GM21529 (cell line): ENCODE measurements around the gene ASPHD1.
"Not testable (repeated sequence)": the region's sequence is repeated elsewhere in the genome, so short reads cannot be mapped to it uniquely, and the experiment has no call there.

Source experiments
- ATAC-seq: cut with Tn5 transposase; IDR thresholded peaks from one replicate; pipeline ENCODE4 v1.9.1; 2021; ENCODE audit not compliant: unreplicated experiment

The ASPHD1 gene

GRCh38 chr16:29906520-29907244, 6.4 kb downstream of the ASPHD1 start:
- no peak for ATAC-seq

DNA sequence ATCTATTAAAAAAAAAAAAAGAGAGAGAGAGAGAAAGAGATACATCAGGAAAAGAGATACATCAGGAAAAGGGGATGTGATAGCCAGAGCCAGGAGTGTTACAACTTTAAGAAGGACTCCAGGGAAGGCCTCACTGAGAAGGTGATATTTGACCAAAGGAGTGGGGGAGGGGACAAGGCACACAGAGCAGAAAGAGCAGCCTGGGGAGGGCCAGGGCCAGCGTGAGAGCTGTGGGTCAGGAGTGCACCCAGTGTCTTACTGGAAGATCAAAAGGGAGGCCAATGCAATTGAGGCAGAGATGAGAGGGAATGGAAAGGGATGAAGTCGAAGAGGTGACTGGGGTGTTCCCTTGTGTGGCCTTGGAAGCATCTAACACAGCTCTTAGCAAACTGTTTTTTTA, 7.7 kb downstream of the ASPHD1 start:
- no peak for ATAC-seq

GRCh38 chr16:29908719-29909220, 8.5 kb downstream of the ASPHD1 start:
- no peak for ATAC-seq

- ATAC-seq: no peak
These were observed 9.1 kb downstream of the ASPHD1 start for GRCh38 chr16:29909391-29909790.

DNA sequence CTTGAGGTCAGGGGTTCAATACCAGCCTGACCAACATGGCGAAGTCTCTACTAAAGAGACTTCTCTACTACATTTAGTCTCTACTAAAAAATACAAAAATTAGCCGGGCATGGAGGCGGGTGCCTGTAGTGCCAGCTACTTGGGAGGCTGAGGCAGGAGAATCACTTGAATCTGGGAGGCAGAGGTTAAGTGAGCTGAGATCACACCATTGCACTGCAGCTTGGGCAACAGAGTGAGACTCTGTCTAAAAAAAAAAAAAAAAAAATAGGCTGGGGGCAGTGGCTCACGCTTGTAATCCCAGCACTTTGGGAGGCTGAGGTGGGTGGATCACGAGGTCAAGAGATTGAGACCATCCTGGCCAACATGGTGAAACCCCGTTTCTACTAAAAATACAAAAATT, 9.6 kb downstream of the ASPHD1 start:
- not testable (repeated sequence) for ATAC-seq

DNA sequence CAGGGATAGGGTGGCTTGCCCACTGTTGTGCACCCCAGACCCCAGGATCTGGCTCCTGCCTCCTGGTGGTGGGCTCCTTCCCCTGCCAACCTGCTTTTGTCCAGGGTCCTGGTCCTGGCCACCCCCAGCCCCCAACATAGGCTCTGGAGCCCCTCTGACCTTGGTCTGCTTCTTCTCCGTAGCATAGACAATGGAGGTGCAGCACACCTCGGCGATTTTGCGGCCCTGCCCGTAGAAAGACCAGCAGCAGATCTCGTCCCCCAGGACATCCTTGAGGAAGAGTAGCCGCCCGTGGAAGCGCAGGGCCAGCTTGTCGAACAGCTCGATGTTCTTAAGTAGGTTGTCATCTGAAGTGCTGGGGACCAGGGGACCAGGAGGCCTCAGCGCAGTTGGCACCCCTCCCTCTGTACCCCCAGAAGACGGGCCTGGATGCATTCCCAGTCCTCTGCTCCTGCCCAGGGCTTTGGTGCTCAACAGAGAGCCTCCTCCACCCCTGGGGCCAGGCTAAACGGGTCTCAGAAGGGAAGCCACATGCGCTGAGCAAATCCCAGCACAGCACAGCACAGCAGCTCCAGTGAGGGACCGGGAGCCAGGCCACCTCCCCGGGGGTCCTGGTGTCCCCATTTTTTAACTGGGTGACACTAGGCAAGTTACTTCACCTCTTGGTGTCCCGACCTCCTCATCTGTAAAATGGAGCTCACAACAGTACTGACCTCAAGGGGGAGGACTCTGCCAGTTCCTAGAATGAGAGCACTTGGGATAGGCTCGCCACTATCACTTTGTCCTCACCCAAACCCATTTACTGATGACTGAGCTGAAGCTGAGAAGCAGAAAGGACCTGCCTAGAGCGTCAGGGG, 10.8 kb downstream of the ASPHD1 start:
- ATAC-seq: no peak

DNA sequence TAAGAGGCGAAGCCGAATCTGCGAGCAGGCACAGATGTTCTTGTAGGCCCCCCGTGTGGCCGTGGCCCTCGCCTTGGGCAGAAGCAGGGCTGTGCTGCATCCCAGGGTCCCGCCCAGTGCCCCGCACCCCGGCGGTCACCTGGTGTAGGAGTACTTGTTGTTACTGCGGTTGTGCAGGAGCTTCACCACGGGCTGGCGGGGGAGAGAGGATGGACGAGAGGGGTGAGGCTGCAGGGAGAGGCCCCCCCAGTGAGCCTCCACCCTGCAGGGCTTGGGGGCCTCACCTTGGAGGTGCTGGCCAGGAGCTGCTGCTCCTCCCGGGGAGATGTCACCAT, 11.4 kb downstream of the ASPHD1 start:
- no peak for ATAC-seq

GRCh38 chr16:29912087-29912486, 11.8 kb downstream of the ASPHD1 start:
- ATAC-seq: no peak

DNA sequence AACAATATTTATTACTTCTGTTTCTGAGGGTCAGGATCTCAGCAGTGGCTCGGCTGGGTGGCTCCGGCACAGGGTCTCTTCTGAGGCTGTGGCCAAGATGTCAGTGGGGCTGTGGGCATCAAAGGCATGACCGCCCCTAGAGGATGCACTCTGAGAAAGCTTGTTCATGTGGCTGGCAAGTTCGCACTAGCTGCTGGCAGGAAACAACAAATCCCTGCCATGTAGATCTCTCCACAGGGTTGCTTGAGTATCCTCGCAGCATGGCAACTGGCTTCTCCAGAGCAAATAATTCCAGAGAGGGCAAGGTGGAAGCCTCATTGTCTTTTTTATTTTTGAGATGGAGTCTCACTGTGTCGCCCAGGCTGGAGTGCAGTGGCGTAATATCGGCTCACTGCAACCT, 13.2 kb downstream of the ASPHD1 start:
- no peak for ATAC-seq

DNA sequence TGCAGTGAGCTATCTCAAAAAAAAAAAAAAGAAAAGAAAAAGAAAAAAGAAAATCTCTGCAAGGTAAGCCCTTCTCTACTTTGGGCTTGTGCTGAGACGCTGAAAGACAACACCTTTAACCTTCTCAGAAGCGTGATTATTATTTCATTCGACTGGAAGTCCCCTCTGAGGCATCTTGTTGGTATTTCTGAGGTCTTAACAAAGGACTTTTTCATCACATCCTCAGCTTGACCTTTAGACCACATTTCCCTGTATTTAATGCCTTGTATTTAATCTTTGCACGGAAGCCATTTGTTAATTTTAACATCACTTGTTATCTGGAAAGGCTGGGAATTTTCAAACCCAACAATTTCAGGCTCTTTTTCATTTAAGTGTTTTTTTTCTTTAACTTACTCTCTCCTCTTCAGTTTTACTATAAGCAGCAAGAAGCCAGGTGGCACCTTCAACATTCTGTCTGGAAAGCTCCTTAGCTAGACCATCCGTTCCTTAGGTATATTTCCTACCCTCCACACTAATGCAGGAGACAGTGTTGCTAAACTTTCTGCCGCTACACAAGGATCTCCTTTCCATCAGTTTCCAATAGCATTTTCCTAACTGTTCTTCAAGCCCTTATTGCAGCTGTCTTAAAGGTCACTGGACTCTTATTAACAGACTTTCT, 15.4 kb downstream of the ASPHD1 start:
- no peak for ATAC-seq

DNA sequence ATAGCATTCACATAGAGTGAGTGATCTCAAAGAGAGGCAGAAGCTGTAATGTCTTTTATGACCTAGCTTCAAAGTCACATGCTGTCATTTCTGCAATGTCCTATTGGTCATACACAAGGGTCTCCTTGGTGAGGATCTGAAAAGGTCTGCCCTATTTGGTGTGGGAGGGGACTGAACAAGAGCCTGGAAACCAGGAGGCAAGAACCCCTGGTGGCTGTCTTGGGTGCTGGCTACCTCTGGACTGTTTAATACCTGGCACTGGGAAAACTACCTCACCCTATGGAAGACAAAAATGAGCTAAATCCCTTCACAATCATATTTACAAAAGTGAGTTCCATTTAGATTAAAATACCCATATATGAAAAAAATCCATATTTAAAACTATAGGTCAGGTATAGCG, 16.7 kb downstream of the ASPHD1 start:
- ATAC-seq: no peak

GRCh38 chr16:29920288-29921033, 20.2 kb downstream of the ASPHD1 start:
- no peak for ATAC-seq

- ATAC-seq: no peak
These were observed 20.7 kb downstream of the ASPHD1 start for GRCh38 chr16:29921034-29921385.

DNA sequence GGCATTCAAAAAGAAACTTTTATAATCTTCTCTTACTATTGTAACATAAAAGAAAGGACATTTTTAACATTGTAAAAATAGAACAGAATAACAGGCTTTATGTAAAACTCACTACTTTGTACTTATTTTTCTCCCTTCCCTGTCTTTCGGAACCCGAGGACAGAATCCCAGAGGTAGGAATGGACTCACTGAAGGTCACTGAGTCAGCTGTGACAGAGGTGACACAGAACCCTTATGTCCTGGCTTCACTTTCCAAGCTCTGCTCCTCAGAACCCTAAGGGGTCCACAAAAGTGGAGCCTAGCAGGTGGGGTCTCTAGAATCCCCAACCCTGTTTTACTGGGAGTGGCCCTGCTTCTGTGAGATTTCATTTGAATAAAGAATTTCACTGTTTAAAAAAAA, 22.0 kb downstream of the ASPHD1 start:
- no peak for ATAC-seq

DNA sequence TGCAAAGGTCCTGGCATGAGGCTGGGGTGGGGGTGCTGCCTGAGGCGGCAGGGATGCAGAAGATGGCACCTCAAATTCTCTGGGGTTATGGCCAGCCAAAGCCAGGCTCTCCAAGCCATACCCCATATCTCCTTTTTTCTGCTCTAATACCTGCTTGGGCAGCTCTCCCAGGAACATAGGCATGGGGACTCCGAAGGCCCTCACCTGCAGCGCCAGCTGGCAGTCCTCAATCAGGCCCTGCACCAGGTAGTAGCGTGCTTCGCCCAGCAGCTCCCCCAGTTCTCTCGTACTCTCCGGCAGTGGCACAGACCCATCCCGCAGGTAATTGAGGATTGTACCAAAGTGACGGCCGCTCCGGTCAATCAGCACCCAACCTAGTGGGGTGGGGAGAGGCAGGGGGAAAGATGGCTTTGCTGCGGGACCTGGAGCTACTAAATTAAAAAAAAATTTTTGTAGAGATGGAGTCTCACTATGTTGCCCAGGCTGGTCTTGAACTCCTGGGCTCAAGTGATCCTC, 22.8 kb downstream of the ASPHD1 start:
- ATAC-seq: no peak

GRCh38 chr16:29925105-29925756, 24.9 kb downstream of the ASPHD1 start:
- no peak for ATAC-seq

- ATAC-seq: peak; percentile 87
These were observed 25.8 kb downstream of the ASPHD1 start, which contains the start of gene KCTD13 for GRCh38 chr16:29925781-29926710. Gene KCTD13, minus strand, starts transcription at chr16:29926226. Its CDS starts 193 bp downstream, at chr16:29926033.

DNA sequence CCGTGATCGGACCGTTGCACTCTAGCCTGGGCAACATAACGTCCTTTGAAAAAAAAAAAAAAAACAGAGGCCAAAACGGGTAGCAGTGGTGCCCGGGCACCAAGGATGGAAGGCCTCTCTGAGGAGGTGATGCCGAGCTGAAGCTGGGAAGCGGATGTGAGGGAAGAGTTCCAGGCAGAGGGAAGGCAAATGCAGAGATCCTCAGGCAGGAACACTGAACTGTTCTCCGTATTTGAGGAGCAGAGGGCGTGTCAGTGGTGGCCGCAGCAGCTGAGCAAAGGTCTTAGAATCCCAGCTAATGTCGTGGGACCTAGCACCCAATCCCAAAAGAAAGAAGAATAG, 26.4 kb downstream of the ASPHD1 start:
- ATAC-seq: no peak
